GM10266 (cell line): ENCODE data around the gene NUP133.

ENCODE experiments used
- DNase-seq: peaks from one replicate; pipeline ENCODE4 v3.0.0; 2012; ENCODE audit errors: extremely low spot score
- TF ChIP-seq, protein P1 (sequence below): IDR thresholded peaks from 2 replicates; pipeline ENCODE4 v1.5.1; 2012; ENCODE audit warnings: mild to moderate bottlenecking, low read depth; ENCODE audit not compliant: control insufficient read depth, insufficient read depth; ENCODE audit errors: missing control alignments

Gene NUP133

DNA sequence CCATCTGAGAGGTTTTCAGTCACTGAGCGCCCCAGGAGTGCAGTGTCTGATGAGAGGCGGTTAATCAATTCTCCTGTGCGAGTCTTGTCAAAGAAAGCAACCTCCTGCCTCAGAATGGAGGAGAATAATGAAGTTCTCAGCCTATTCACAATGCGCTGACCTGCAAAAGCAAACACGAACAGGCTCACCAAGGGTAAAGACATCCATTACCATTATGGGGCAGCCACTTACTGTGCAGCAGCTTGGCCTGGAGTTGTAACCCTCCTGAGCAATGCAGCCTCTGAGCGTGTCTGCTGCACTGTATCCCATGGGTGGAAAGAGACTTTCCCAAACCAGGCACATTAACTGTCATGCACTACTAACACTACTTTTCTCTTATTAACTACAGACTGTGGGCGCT, 39.4 kb upstream of the NUP133 start:
- TF ChIP-seq, protein P1, sequence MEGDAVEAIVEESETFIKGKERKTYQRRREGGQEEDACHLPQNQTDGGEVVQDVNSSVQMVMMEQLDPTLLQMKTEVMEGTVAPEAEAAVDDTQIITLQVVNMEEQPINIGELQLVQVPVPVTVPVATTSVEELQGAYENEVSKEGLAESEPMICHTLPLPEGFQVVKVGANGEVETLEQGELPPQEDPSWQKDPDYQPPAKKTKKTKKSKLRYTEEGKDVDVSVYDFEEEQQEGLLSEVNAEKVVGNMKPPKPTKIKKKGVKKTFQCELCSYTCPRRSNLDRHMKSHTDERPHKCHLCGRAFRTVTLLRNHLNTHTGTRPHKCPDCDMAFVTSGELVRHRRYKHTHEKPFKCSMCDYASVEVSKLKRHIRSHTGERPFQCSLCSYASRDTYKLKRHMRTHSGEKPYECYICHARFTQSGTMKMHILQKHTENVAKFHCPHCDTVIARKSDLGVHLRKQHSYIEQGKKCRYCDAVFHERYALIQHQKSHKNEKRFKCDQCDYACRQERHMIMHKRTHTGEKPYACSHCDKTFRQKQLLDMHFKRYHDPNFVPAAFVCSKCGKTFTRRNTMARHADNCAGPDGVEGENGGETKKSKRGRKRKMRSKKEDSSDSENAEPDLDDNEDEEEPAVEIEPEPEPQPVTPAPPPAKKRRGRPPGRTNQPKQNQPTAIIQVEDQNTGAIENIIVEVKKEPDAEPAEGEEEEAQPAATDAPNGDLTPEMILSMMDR, result no peak
- DNase-seq, result no peak

DNA sequence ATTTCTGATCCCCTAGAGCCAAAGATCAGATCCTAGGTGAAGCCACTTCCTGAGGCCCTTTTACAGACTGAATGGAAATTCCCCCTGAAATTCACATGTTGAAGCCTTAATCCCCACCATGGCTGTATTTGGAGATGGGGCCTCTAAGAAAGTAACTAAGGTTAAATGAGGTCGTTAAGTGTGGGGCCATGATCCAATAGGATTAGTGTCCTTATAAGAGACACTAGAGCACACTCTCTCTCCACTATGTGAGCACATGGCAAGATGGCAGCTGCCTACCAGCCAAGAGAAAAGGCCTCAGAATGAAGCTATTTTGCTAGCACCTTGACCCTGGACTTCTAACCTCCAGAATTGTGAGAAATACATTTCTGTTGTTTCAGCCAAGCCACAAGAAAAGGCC, 36.4 kb upstream of the NUP133 start:
- TF ChIP-seq, protein P1, result no peak
- DNase-seq, result no peak

- DNase-seq, result no peak
- TF ChIP-seq, protein P1, result no peak
These were observed 31.8 kb upstream of the NUP133 start for GRCh38 chr1:229539863-229540506.

- no peak for DNase-seq
- TF ChIP-seq, protein P1, result no peak
These were observed 30.8 kb upstream of the NUP133 start for GRCh38 chr1:229538945-229539344.

- no peak for DNase-seq
- TF ChIP-seq, protein P1, result no peak
These were observed 29.8 kb upstream of the NUP133 start for GRCh38 chr1:229537894-229538293.

- DNase-seq, result no peak
- TF ChIP-seq, protein P1, result no peak
These were observed 28.8 kb upstream of the NUP133 start for GRCh38 chr1:229536982-229537381.

- TF ChIP-seq, protein P1, result no peak
- no peak for DNase-seq
These were observed 27.1 kb upstream of the NUP133 start for GRCh38 chr1:229535230-229535629.
